Esophagus squamous epithelium (tissue), 5 donors: Measurements from ENCODE around the gene FGD2. TPM values are rescaled to one million over a fixed set of nuclear protein-coding genes. Genes with fewer than 3 reads are reported as not detected.

Source experiments
- DNase-seq: peaks from one replicate; lab custom pipeline; 2025; lab: John Stamatoyannopoulos, UW
- H3K27ac ChIP-seq, 4 donors: fragments of 200-600 bp; sonication (generic); one replicate each; pipeline ENCODE4 v1.5.1; 2016 to 2019; ENCODE audit warnings: mild to moderate bottlenecking in 1 of 4
- H3K27me3 ChIP-seq, 4 donors: fragments of 200-600 bp; sonication (generic); 1 replicate in 3 of 4; 2 replicates in 1 of 4; pipeline versions ENCODE4 v1.5.1 to v1.6.0; 2017 to 2021; ENCODE audit warnings: antibody characterized with exemption in 1 of 4
- H3K36me3 ChIP-seq, 3 donors: fragments of 200-600 bp; sonication (generic); one replicate each; pipeline ENCODE4 v1.5.1; 2016 to 2019
- H3K4me1 ChIP-seq, 3 donors: fragments of 200-600 bp; sonication (generic); one replicate each; pipeline ENCODE4 v1.5.1; 2017 to 2019
- H3K4me3 ChIP-seq, 4 donors: fragments of 200-600 bp; sonication (generic); 1 replicate in 3 of 4; 2 replicates in 1 of 4; pipeline ENCODE4 v1.5.1; 2016 to 2019; ENCODE audit warnings: mild to moderate bottlenecking in 2 of 4, moderate library complexity in 1 of 4
- H3K9me3 ChIP-seq, 3 donors: fragments of 200-600 bp; sonication (generic); one replicate each; pipeline ENCODE4 v1.5.1; 2016 to 2019
- CTCF ChIP-seq, 6 experiments: fragments of 450-650 bp in 4 of 6; fragments of 200-600 bp in 2 of 6; sonication (generic) in 2 of 6; IDR thresholded peaks; one replicate each; pipeline ENCODE4 v1.5.1; 2016 to 2019; ENCODE audit warnings: antibody characterized with exemption in 6 of 6, mild to moderate bottlenecking in 4 of 6, moderate library complexity in 4 of 6
- POLR2A ChIP-seq, 4 donors: fragments of 450-650 bp; IDR thresholded peaks; one replicate each; pipeline ENCODE4 v1.6.1; 2017; ENCODE audit warnings: antibody characterized with exemption in 4 of 4, mild to moderate bottlenecking in 4 of 4, moderate library complexity in 3 of 4
- WGBS, 2 donors: methylation state at CpG; one replicate each; pipeline ENCODE4 v1.1.5; 2018; 5-methylcytosine and 5-hydroxymethylcytosine counted together
- intact Hi-C: fragments of 100-400 bp; cut with DNase I; formaldehyde crosslinking; loops from one replicate; pipeline ENCODE4 v1.15.0; 2022
- total RNA-seq, 4 donors: library from RNA; depleted of rRNA; stranded (reverse); fragments of >200 nt; gene quantifications; one replicate each; pipeline ENCODE4 v1.1.0, GENCODE V29; 2016
- donor health status: DM: yes; HTN: yes; CAD: no.

FGD2 gene
- total RNA-seq, 4 donors from 2014 or later = 2.6 to 13.4 (median 5.3) TPM

- intact Hi-C loops = no loop called here
- no peak for TF ChIP-seq POLR2A (IDR thresholded peaks at IDR 0.05)
- no peak for TF ChIP-seq CTCF (IDR thresholded peaks at IDR 0.05)
- H3K27me3 ChIP-seq = no peaks in the 10 kb centered on the region
- peaks cover 6 to 35% (median 7%) of the 10 kb centered on the region in 3 donors for H3K4me1 ChIP-seq
- DNase-seq = no peak
- WGBS, 2 donors = 94 to 97% methylated on average over 5 to 9 of the region's 44 CpGs
- no peaks in the 10 kb centered on the region for H3K36me3 ChIP-seq
- H3K9me3 ChIP-seq = no peaks in the 10 kb centered on the region
- no peak overlapping the region for H3K4me3 ChIP-seq
- no peak overlapping the region for H3K27ac ChIP-seq
Measured at GRCh38 chr6:36958775-36959554, 46.5 kb upstream of the FGD2 start.

GRCh38 chr6:36959555-36960250 is 45.8 kb upstream of the FGD2 start:
- Histone ChIP-seq H3K4me1 (peaks cover 7 to 36% (median 11%) of the 10 kb centered on the region in 3 donors), H3K9me3 (no peaks in the 10 kb centered on the region), H3K4me3 (no peak overlapping the region), H3K36me3 (no peaks in the 10 kb centered on the region), H3K27me3 (no peaks in the 10 kb centered on the region), H3K27ac (no peak overlapping the region)
- DNase-seq = no peak
- intact Hi-C loops = no loop called here
- TF ChIP-seq CTCF (IDR thresholded peaks at IDR 0.05) = no peak
- no peak for TF ChIP-seq POLR2A (IDR thresholded peaks at IDR 0.05)
- 79 to 81% methylated on average over 6 to 14 of the region's 17 CpGs for WGBS, 2 donors

GRCh38 chr6:36961441-36962435 is 43.7 kb upstream of the FGD2 start:
- Histone ChIP-seq H3K4me3 (no peak overlapping the region), H3K36me3 (peaks cover 0 to 6% (median 0%) of the 10 kb centered on the region in 3 donors), H3K27ac (peak overlapping the region in 1 of 4 donors; percentile 3), H3K27me3 (no peaks in the 10 kb centered on the region), H3K4me1 (peaks cover 0 to 28% (median 11%) of the 10 kb centered on the region in 3 donors), H3K9me3 (no peaks in the 10 kb centered on the region)
- intact Hi-C loops = no loop called here
- TF ChIP-seq CTCF (IDR thresholded peaks at IDR 0.05) = no peak
- no peak for TF ChIP-seq POLR2A (IDR thresholded peaks at IDR 0.05)
- 69 to 75% methylated on average over 23 to 35 of the region's 40 CpGs for WGBS, 2 donors
- DNase-seq = no peak

GRCh38 chr6:36962874-36963273 is 42.6 kb upstream of the FGD2 start:
- Histone ChIP-seq H3K4me1 (peaks cover 0 to 30% (median 11%) of the 10 kb centered on the region in 3 donors), H3K36me3 (peaks cover 0 to 17% (median 0%) of the 10 kb centered on the region in 3 donors)

More at GRCh38 chr6:36962874-36963273, 42.6 kb upstream of the FGD2 start:
- DNase-seq = no peak
- WGBS, 2 donors = 66 to 68% methylated on average over 5 to 10 of the region's 12 CpGs
- Histone ChIP-seq H3K27me3 (no peaks in the 10 kb centered on the region), H3K27ac (no peak overlapping the region), H3K9me3 (no peaks in the 10 kb centered on the region), H3K4me3 (no peak overlapping the region)
- no peak for TF ChIP-seq CTCF (IDR thresholded peaks at IDR 0.05)
- no peak for TF ChIP-seq POLR2A (IDR thresholded peaks at IDR 0.05)
- intact Hi-C loops = no loop called here
